Left colon (tissue), 2 donors: ENCODE measurements around the gene ADAMTS17. TPM values are rescaled to one million over a fixed set of nuclear protein-coding genes. Genes with fewer than 3 reads are reported as not detected.
"Not testable (repeated sequence)": the region's sequence is repeated elsewhere in the genome, so short reads cannot be mapped to it uniquely, and the experiment has no call there.

Experiments used
- ATAC-seq: fragments of 200-7000 bp; cut with Tn5 transposase; one replicate; pipeline ENCODE4 v1.9.1; 2020; ENCODE audit warnings: mild to moderate bottlenecking, moderate library complexity
- DNase-seq, 2 donors: peaks; one replicate each; pipeline ENCODE4 v3.0.0-alpha.2; 2020
- intact Hi-C, 2 donors: fragments of 100-400 bp; cut with DNase I in 1 of 2; cut with micrococcal nuclease in 1 of 2; formaldehyde crosslinking; loops; one replicate each; pipeline versions ENCODE4 v1.11.2 to v1.14.0; 2022; cut with DNase I, micrococcal nuclease
- total RNA-seq, 2 donors: library from RNA; stranded (reverse); fragmentation: NEBNext Ultra II Directional; extraction: Animal tissue kit (Norgen Biotek cat#: 25700); gene quantifications; one replicate each; pipeline ENCODE4 v1.2.1, GENCODE V29; 2021
- donor health status: DM: no; HTN: no; CAD: no.
- donor health status: DM: yes; HTN: yes; CAD: no.

Gene ADAMTS17
- total RNA-seq, 2 donors from 2014 or later, result 5.9 to 7.4 TPM

GRCh38 chr15:99951511-99951910 is 390.3 kb downstream of the ADAMTS17 start:
- intact Hi-C loops, result no loop called here
- no peak for DNase-seq
- no peak for ATAC-seq

DNA sequence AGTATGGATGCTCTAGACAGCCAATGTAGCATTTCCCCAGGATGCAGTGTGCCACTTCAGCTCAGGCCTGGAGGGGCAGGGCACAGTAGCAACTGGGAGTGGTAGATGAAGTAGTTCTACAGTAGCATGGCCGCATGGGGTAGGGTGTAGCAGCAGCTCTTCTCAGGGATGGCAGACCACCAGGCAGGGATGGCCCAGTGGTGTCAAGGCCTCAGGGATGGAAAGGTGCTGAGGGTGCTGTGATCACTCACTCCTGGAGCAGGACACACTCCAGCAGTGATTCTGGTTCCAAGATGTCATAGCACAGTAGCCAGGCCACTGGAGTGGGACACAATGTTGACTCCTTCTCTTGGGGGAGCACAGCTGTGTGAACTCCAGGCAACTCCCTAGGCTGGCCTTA is 397.6 kb downstream of the ADAMTS17 start:
- DNase-seq, result no peak
- intact Hi-C loops, result no loop called here
- no peak for ATAC-seq

DNA sequence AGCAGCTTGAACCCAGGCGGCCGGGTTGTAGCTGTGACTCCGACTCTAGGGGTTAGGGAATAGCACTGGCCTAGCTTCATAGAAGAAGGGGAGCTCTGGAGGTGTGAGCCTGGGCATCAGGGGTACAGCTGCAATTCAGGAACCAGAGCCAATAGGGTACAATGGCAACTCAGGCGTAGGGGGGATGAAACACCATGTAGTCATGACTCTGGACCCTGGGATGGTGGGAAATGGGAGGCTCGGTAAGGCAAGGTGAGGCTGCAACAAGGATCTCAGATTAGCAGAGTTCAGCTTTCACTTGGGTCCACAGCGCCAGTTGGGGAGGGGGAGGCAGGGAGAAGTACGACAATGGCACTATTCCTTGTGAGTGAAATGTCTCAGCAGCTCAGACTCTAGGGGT is 398.3 kb downstream of the ADAMTS17 start:
- DNase-seq (no peak), ATAC-seq (no peak)
- intact Hi-C loops, result no loop called here

DNA sequence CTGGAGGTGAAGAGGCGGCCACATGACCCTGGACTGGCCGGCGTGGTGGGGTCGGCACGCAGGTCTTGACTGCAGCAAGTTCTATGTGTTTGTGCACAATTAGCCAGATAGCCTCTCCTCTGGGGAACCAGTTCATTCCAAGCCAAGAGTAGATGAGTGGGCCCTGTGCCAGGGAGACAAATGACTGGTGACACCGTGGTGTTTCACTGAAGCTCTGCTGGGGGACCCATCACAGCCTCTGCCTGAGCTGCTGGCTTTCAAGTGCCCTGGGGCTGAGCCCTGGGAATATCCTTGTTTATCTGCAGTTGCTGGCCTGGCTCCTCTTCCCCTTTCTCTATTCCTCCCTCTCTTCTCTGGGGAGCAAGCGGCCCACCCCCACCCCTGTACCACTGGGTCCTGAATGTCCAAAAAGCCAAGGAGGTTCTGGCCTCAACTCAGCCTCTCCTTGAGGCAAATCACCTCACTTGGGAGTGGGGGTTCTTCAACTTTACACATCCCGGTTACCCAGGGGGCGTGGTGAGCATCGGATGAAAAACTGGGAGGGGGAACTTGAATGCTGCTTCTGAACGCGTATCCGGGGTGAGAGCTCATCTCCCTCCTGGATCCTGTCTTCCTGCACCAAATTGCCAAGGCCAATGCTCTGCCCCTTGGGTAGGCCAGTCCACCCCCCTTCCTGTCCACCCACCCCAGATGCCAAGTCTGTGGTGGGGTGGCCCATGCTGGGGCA is 408.9 kb downstream of the ADAMTS17 start:
- ATAC-seq, result no peak
- DNase-seq, result no peak
- intact Hi-C loops, result loop anchor here in 1 of 2 donors (10.0 kb wide), 1 partner anchor 422 kb away; no protein-coding TSS in a partner anchor

- no peak for ATAC-seq
- intact Hi-C loops, result loop anchor here in 1 of 2 donors (10.0 kb wide), 1 partner anchor 423 kb away; no protein-coding TSS in a partner anchor
- no peak for DNase-seq
Measured at GRCh38 chr15:99931703-99932603, 409.8 kb downstream of the ADAMTS17 start.

DNA sequence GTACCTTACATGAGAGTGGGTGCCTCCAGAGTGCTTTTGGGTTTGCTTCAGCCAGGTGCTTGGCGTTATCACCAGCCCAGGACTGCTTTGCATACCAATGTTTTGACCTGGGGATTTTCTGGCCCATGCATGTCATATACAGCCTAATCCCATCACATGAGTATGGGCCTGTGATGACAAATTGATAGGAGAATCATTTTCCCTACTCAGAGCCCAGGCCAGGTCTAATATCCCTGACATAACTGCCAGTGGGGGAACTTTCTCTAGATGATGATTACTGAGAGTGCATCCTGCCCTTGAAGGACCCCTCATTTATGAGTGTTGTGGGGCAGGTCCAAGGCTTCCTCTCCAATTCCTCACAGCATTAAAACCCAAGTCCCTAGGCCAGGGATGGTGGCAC is 411.1 kb downstream of the ADAMTS17 start:
- DNase-seq (no peak), ATAC-seq (no peak)
- intact Hi-C loops, result loop anchor here in 1 of 2 donors (10.0 kb wide), 1 partner anchor 424 kb away; no protein-coding TSS in a partner anchor

DNA sequence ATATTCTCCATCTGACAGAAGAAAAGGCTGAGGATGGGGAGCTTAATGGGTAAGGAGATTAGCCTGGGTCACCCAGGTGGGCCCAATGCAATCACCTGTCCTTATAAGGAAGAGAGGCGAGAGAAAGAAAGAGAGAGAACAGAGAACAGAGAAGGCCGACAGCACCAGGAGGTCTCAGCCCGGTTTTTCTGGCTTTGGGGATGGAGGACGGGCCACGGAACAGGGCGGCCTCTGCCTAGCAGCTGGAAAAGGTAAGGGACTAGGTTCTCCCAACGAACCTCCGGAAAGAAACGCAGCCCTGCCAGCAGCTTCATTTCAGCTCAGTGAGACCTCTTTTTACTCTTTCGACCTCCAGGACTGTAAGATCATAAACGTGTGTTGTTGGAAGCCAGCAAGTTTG is 412.5 kb downstream of the ADAMTS17 start:
- intact Hi-C loops, result no loop called here
- no peak for ATAC-seq
- no peak for DNase-seq

- peak; percentile 53 to 91 for DNase-seq
- intact Hi-C loops, result no loop called here
- peak; percentile 92 for ATAC-seq
Measured at GRCh38 chr15:99928429-99928981, 413.3 kb downstream of the ADAMTS17 start.

DNA sequence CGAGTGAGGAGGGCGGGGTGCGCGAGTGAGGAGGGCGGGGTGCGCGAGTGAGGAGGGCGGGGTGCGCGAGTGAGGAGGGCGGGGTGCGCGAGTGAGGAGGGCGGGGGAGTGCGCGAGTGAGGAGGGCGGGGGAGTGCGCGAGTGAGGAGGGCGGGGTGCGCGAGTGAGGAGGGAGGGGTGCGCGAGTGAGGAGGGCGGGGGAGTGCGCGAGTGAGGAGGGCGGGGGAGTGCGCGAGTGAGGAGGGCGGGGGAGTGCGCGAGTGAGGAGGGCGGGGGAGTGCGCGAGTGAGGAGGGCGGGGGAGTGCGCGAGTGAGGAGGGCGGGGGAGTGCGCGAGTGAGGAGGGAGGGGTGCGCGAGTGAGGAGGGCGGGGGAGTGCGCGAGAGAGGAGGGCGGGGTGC is 415.2 kb downstream of the ADAMTS17 start:
- ATAC-seq, intact Hi-C loops, DNase-seq: not testable (repeated sequence)

DNA sequence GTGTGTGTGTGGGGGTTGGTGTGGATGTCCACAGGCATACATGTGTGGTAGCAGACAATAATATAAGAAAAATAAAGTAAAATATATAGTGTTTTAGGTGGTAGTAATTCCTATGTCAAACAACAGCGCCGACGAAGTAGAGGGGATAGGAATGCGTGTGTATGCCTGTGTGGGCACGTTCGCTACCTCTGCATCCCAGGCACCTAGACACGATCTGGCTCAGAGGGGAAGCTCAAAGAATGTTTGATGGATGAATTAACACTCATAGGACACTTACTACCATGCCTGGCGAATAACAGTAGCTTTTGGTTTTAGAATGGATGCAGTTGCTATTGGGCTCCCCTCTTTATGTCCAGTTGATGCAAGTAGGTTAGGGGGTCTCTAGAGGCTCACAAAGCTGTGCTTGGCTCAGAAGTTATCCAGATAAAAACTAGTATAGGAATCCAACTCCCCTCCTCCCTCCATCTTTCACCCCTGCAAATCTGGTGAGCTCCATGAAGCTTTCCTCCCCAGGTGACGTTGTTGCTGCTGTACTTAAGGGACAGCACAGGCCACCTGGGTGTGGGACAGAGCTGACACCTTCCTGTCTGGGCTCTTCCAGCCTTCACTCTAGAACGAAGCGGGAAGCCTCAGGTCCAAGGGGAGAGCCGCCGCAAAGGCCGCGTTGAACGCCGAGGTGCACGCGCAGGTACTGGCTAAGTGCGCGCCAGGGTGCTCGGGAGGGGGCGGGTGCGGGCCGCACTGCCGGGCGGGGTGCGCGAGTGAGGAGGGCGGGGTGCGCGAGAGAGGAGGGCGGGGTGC is 415.9 kb downstream of the ADAMTS17 start:
- DNase-seq, result peak; percentile 67 to 83
- ATAC-seq, result peak; percentile 84
- intact Hi-C loops, result no loop called here

GRCh38 chr15:99923711-99924110 is 418.1 kb downstream of the ADAMTS17 start:
- DNase-seq (no peak), ATAC-seq (no peak)
- intact Hi-C loops, result no loop called here

Other genes with a start within 250 kb of the ADAMTS17 start
- gene CERS3, start 187.0 kb upstream of the ADAMTS17 start, total RNA-seq, result not detected